Activated T-cell treated with anti-CD3 and anti-CD28 coated beads, Interleukin-2, amount 50 U/mL, for 24 hours (primary cell): ENCODE data around the gene ZKSCAN8.

Experiments used
- DNase-seq: peaks from one replicate; pipeline ENCODE4 v3.0.0-alpha.2; 2020
- H3K27ac Mint-ChIP-seq: 2 replicates; pipeline ENCODE4 v1.8.0; 2020; ENCODE audit warnings: mild to moderate bottlenecking, mixed read lengths
- H3K27me3 Mint-ChIP-seq: 2 replicates; pipeline ENCODE4 v1.8.0; 2020; ENCODE audit warnings: mixed read lengths
- H3K36me3 Mint-ChIP-seq: 2 replicates; pipeline ENCODE4 v1.8.0; 2020; ENCODE audit warnings: low read depth, mixed read lengths
- H3K4me1 Mint-ChIP-seq: 2 replicates; pipeline ENCODE4 v1.8.0; 2020; ENCODE audit warnings: low read depth, mixed read lengths
- H3K4me3 Mint-ChIP-seq: 2 replicates; pipeline ENCODE4 v1.8.0; 2020; ENCODE audit warnings: mild to moderate bottlenecking, moderate library complexity, mixed read lengths
- H3K9me3 Mint-ChIP-seq: 2 replicates; pipeline ENCODE4 v1.8.0; 2020; ENCODE audit warnings: mixed read lengths

Gene ZKSCAN8

GRCh38 chr6:28125401-28125800, 16.3 kb upstream of the ZKSCAN8 start:
- no peak for DNase-seq
- H3K4me3 Mint-ChIP-seq, result peak overlapping the region; percentile 96
- H3K4me1 Mint-ChIP-seq, result peaks cover 58% of the 10 kb centered on the region
- no peaks in the 10 kb centered on the region for H3K9me3 Mint-ChIP-seq
- H3K27me3 Mint-ChIP-seq, result no peaks in the 10 kb centered on the region
- peaks cover 81% of the 10 kb centered on the region for H3K36me3 Mint-ChIP-seq
- peak overlapping the region; percentile 96 for H3K27ac Mint-ChIP-seq

GRCh38 chr6:28134015-28134414, 7.7 kb upstream of the ZKSCAN8 start:
- H3K27me3 Mint-ChIP-seq, result no peaks in the 10 kb centered on the region
- H3K9me3 Mint-ChIP-seq, result no peaks in the 10 kb centered on the region
- H3K27ac Mint-ChIP-seq, result peak overlapping the region; percentile 79
- H3K36me3 Mint-ChIP-seq, result peaks cover 75% of the 10 kb centered on the region
- peak overlapping the region; percentile 19 for H3K4me3 Mint-ChIP-seq
- H3K4me1 Mint-ChIP-seq, result peaks cover 70% of the 10 kb centered on the region
- DNase-seq, result no peak

- Mint-ChIP-seq H3K9me3 (no peaks in the 10 kb centered on the region), H3K4me1 (peaks cover 71% of the 10 kb centered on the region), H3K4me3 (peak overlapping the region; percentile 19), H3K27ac (peak overlapping the region; percentile 79), H3K27me3 (no peaks in the 10 kb centered on the region), H3K36me3 (peaks cover 68% of the 10 kb centered on the region)
- no peak for DNase-seq
Observed at GRCh38 chr6:28134716-28135115, 7.0 kb upstream of the ZKSCAN8 start.

GRCh38 chr6:28135393-28135792, 6.3 kb upstream of the ZKSCAN8 start:
- H3K4me3 Mint-ChIP-seq, result peak overlapping the region; percentile 91
- no peak for DNase-seq
- peaks cover 71% of the 10 kb centered on the region for H3K4me1 Mint-ChIP-seq
- no peaks in the 10 kb centered on the region for H3K27me3 Mint-ChIP-seq
- peaks cover 62% of the 10 kb centered on the region for H3K36me3 Mint-ChIP-seq
- no peaks in the 10 kb centered on the region for H3K9me3 Mint-ChIP-seq
- peak overlapping the region; percentile 96 for H3K27ac Mint-ChIP-seq

- Mint-ChIP-seq H3K4me3 (peak overlapping the region; percentile 91), H3K27ac (peak overlapping the region; percentile 96), H3K36me3 (peaks cover 51% of the 10 kb centered on the region), H3K27me3 (no peaks in the 10 kb centered on the region), H3K9me3 (no peaks in the 10 kb centered on the region), H3K4me1 (peaks cover 73% of the 10 kb centered on the region)
- DNase-seq, result peak; percentile 86
Observed at GRCh38 chr6:28136585-28137504, 4.8 kb upstream of the ZKSCAN8 start.

GRCh38 chr6:28137505-28137981, 4.1 kb upstream of the ZKSCAN8 start:
- H3K27ac Mint-ChIP-seq, result peak overlapping the region; percentile 96
- peaks cover 70% of the 10 kb centered on the region for H3K4me1 Mint-ChIP-seq
- H3K36me3 Mint-ChIP-seq, result peaks cover 53% of the 10 kb centered on the region
- H3K9me3 Mint-ChIP-seq, result no peaks in the 10 kb centered on the region
- peak; percentile 62 for DNase-seq
- H3K4me3 Mint-ChIP-seq, result peak overlapping the region; percentile 91
- no peaks in the 10 kb centered on the region for H3K27me3 Mint-ChIP-seq

- Mint-ChIP-seq H3K4me3 (peak overlapping the region; percentile 96), H3K27ac (peak overlapping the region; percentile 90), H3K27me3 (no peaks in the 10 kb centered on the region), H3K36me3 (peaks cover 47% of the 10 kb centered on the region), H3K4me1 (peaks cover 63% of the 10 kb centered on the region), H3K9me3 (no peaks in the 10 kb centered on the region)
- no peak for DNase-seq
Observed at GRCh38 chr6:28139860-28140543, 1.7 kb upstream of the ZKSCAN8 start.

GRCh38 chr6:28140616-28141015, 1.1 kb upstream of the ZKSCAN8 start:
- Mint-ChIP-seq H3K27ac (peak overlapping the region; percentile 90), H3K4me3 (peak overlapping the region; percentile 96), H3K4me1 (peaks cover 64% of the 10 kb centered on the region), H3K36me3 (peaks cover 49% of the 10 kb centered on the region), H3K27me3 (no peaks in the 10 kb centered on the region), H3K9me3 (no peaks in the 10 kb centered on the region)
- DNase-seq, result no peak

GRCh38 chr6:28142446-28142845, 763 bp downstream of the ZKSCAN8 start:
- Mint-ChIP-seq H3K4me1 (peaks cover 64% of the 10 kb centered on the region), H3K36me3 (peaks cover 49% of the 10 kb centered on the region), H3K4me3 (peak overlapping the region; percentile 96), H3K27me3 (no peaks in the 10 kb centered on the region), H3K27ac (peak overlapping the region; percentile 93), H3K9me3 (no peaks in the 10 kb centered on the region)
- no peak for DNase-seq

- H3K36me3 Mint-ChIP-seq, result peaks cover 76% of the 10 kb centered on the region
- H3K27me3 Mint-ChIP-seq, result no peaks in the 10 kb centered on the region
- no peak overlapping the region for H3K4me3 Mint-ChIP-seq
- peaks cover 44% of the 10 kb centered on the region for H3K4me1 Mint-ChIP-seq
- no peak overlapping the region for H3K27ac Mint-ChIP-seq
- no peak for DNase-seq
- no peaks in the 10 kb centered on the region for H3K9me3 Mint-ChIP-seq
Observed at GRCh38 chr6:28145231-28145630, 3.5 kb downstream of the ZKSCAN8 start.

GRCh38 chr6:28152531-28152930, 10.8 kb downstream of the ZKSCAN8 start:
- Mint-ChIP-seq H3K4me3 (no peak overlapping the region), H3K27ac (no peak overlapping the region), H3K27me3 (no peaks in the 10 kb centered on the region), H3K4me1 (peaks cover 4% of the 10 kb centered on the region), H3K9me3 (peaks cover 7% of the 10 kb centered on the region), H3K36me3 (peaks cover 97% of the 10 kb centered on the region)
- DNase-seq, result no peak

- H3K27ac Mint-ChIP-seq, result no peak overlapping the region
- DNase-seq, result no peak
- H3K4me1 Mint-ChIP-seq, result no peaks in the 10 kb centered on the region
- peaks cover 7% of the 10 kb centered on the region for H3K9me3 Mint-ChIP-seq
- H3K4me3 Mint-ChIP-seq, result no peak overlapping the region
- no peaks in the 10 kb centered on the region for H3K27me3 Mint-ChIP-seq
- peaks cover 97% of the 10 kb centered on the region for H3K36me3 Mint-ChIP-seq
Observed at GRCh38 chr6:28153546-28153945, 11.9 kb downstream of the ZKSCAN8 start.

- H3K27ac Mint-ChIP-seq, result no peak overlapping the region
- H3K9me3 Mint-ChIP-seq, result peaks cover 7% of the 10 kb centered on the region
- H3K4me3 Mint-ChIP-seq, result no peak overlapping the region
- no peaks in the 10 kb centered on the region for H3K4me1 Mint-ChIP-seq
- H3K27me3 Mint-ChIP-seq, result no peaks in the 10 kb centered on the region
- H3K36me3 Mint-ChIP-seq, result peaks cover 97% of the 10 kb centered on the region
- no peak for DNase-seq
Observed at GRCh38 chr6:28154357-28154756, 12.7 kb downstream of the ZKSCAN8 start.

- peaks cover 16% of the 10 kb centered on the region for H3K4me1 Mint-ChIP-seq
- no peaks in the 10 kb centered on the region for H3K27me3 Mint-ChIP-seq
- H3K9me3 Mint-ChIP-seq, result peaks cover 12% of the 10 kb centered on the region
- peaks cover 85% of the 10 kb centered on the region for H3K36me3 Mint-ChIP-seq
- no peak overlapping the region for H3K27ac Mint-ChIP-seq
- no peak for DNase-seq
- H3K4me3 Mint-ChIP-seq, result no peak overlapping the region
Observed at GRCh38 chr6:28158318-28158717, 16.6 kb downstream of the ZKSCAN8 start.
